Measurements from ENCODE around the gene TTC9C. TPM values are rescaled to one million over a fixed set of nuclear protein-coding genes. Genes with fewer than 3 reads are reported as not detected.

The TTC9C gene
- total RNA-seq, 1 experiment from 2014 or later, result 33.3 TPM

GRCh38 chr11:62707277-62707861 is 20.9 kb upstream of the TTC9C start, which contains the start of the genes BSCL2 and GNG3:
Gene BSCL2, minus strand, starts transcription at chr11:62707424. Its CDS starts 229 bp downstream, at chr11:62707195.
Gene GNG3, plus strand, starts transcription at chr11:62707676. Its CDS starts 620 bp downstream, at chr11:62708296.
- intact Hi-C loops (cut with micrococcal nuclease), result no loop called here
- H4K20me1 ChIP-seq (ENCODE audit: insufficient read depth), result no peaks in the 10 kb centered on the region
- H3K9me3 ChIP-seq (ENCODE audit: control insufficient read depth in 1 of 2, insufficient read depth in 1 of 2, low read depth in 1 of 2, low read length in 2 of 2), result no peaks in the 10 kb centered on the region
- TF ChIP-seq CBX3 (IDR thresholded peaks at IDR 0.05; ENCODE audit: low read depth) (no peak), TCF7L2 (IDR thresholded peaks at IDR 0.05; ENCODE audit: borderline replicate concordance, extremely low read depth, insufficient read depth, insufficient read length) (no peak), EZH2 (IDR thresholded peaks at IDR 0.05) (no peak), ZFX (IDR thresholded peaks at IDR 0.05) (no peak), RAD21 (IDR thresholded peaks at IDR 0.05; ENCODE audit: low read depth) (no peak), ATF3 (IDR thresholded peaks at IDR 0.05) (no peak), ZNF274 (IDR thresholded peaks at IDR 0.05; ENCODE audit: low read depth, low read length) (no peak), REST (IDR thresholded peaks at IDR 0.05; ENCODE audit: low read depth) (no peak), JUND (IDR thresholded peaks at IDR 0.05) (no peak), MAX (IDR thresholded peaks at IDR 0.05) (no peak), CEBPB (IDR thresholded peaks at IDR 0.05; ENCODE audit: low read depth) (no peak), CTCF (IDR thresholded peaks at IDR 0.05 in 2 of 3, conservative IDR thresholded peaks at IDR 0.05 in 1 of 3; ENCODE audit: borderline replicate concordance in 1 of 3, insufficient read depth in 1 of 3, low read depth in 2 of 3, low read length in 2 of 3) (no peak), POLR2AphosphoS5 (IDR thresholded peaks at IDR 0.05; ENCODE audit: low read depth, low read length) (no peak), EGR1 (IDR thresholded peaks at IDR 0.05; ENCODE audit: low read depth) (no peak), FOSL1 (IDR thresholded peaks at IDR 0.05; ENCODE audit: low read depth) (no peak), YY1 (IDR thresholded peaks at IDR 0.05; ENCODE audit: extremely low read depth, insufficient replicate concordance, low read depth, low read length) (no peak), EZH2phosphoT487 (IDR thresholded peaks at IDR 0.05; ENCODE audit: borderline replicate concordance) (no peak), ELF1 (IDR thresholded peaks at IDR 0.05; ENCODE audit: borderline replicate concordance, low read depth) (no peak), ZBTB33 (IDR thresholded peaks at IDR 0.05; ENCODE audit: extremely low read depth, insufficient replicate concordance, low read length) (no peak)
- no peak for ATAC-seq
- peak within 1 kb of the TSS; percentile 16 to 75; a peak in 1 of 4 replicates for H3K4me3 ChIP-seq (replicated peaks in 1 of 2; ENCODE audit: low read depth in 1 of 2, low read length in 2 of 2)
- CTCF ChIA-PET, result interaction anchor here (0.6 to 1.2 kb wide), 2 partner anchors 13 to 283 kb away, joined by 3 read pairs; no protein-coding TSS in a partner anchor
- POLR2A ChIA-PET, result no interaction called here
- RAD21 ChIA-PET (ENCODE audit: low non-redundant PET in 1 of 2, low total read pairs in 2 of 2, uncharacterized antibody in 2 of 2, unreplicated experiment in 2 of 2), result no interaction called here
- no peaks in the 10 kb centered on the region for H3K9me2 ChIP-seq (ENCODE audit: insufficient read depth)
- peaks cover 7 to 30% of the 10 kb centered on the region in 2 experiments; a peak in 3 of 4 replicates for H3K36me3 ChIP-seq (ENCODE audit: control insufficient read depth in 1 of 2, insufficient read depth in 2 of 2, low read length in 2 of 2)
- H3K9ac ChIP-seq (ENCODE audit: low read length), result peak within 1 kb of the TSS; percentile 84; the same call in 1 of the 2 replicates
- DNase-seq (ENCODE audit: low read depth, low spot score), result no peak
- peaks cover 5 to 20% of the 10 kb centered on the region in 2 experiments for H3K4me1 ChIP-seq (ENCODE audit: control insufficient read depth in 1 of 2, insufficient read depth in 2 of 2, low read length in 2 of 2)
- no peaks in the 10 kb centered on the region for H3K27me3 ChIP-seq (ENCODE audit: insufficient read depth, low read length)
- peaks cover 15% of the 10 kb centered on the region for H3K79me2 ChIP-seq (ENCODE audit: insufficient read depth, low read length)
- no peak within 1 kb of the TSS for H2AFZ ChIP-seq (ENCODE audit: low read depth, low read length, poor library complexity, severe bottlenecking)
- H3K27ac ChIP-seq (ENCODE audit: low read depth, low read length), result peak within 1 kb of the TSS; percentile 80
- peak within 1 kb of the TSS; percentile 85 for H3K4me2 ChIP-seq (ENCODE audit: low read length)
- BruUV-seq (replicated peaks), result no TSS peak

Measured in HCT116 (cell line).